Calu3 (cell line): ENCODE measurements around the gene TRAIP. TPM values are rescaled to one million over a fixed set of nuclear protein-coding genes. Genes with fewer than 3 reads are reported as not detected.

Experiments
- BruUV-seq: library from RNA; stranded (reverse); fragments of 400-500 nt; replicated peaks from 2 replicates; lab custom pipeline; 2021; lab: Mats Ljungman, UMichigan
- CTCF ChIA-PET: fragments of 300-600 bp; sonication (Branson Sonifier 250); formaldehyde crosslinking; loops from one replicate; lab custom pipeline; 2022; ENCODE audit warnings: antibody characterized with exemption; lab: Charles Lee
- DNase-seq: peaks from one replicate; pipeline ENCODE4 v3.0.0; 2022
- H3K27ac Mint-ChIP-seq: one replicate; pipeline ENCODE4 v1.8.0; 2022; ENCODE audit warnings: mixed read lengths; ENCODE audit not compliant: unreplicated experiment
- H3K27me3 Mint-ChIP-seq: one replicate; pipeline ENCODE4 v1.8.0; 2022; ENCODE audit warnings: mixed read lengths; ENCODE audit not compliant: unreplicated experiment
- H3K36me3 Mint-ChIP-seq: one replicate; pipeline ENCODE4 v1.8.0; 2022; ENCODE audit warnings: mild to moderate bottlenecking, moderate library complexity, mixed read lengths; ENCODE audit not compliant: insufficient read depth, unreplicated experiment
- H3K4me1 Mint-ChIP-seq: one replicate; pipeline ENCODE4 v1.8.0; 2022; ENCODE audit warnings: mild to moderate bottlenecking, low read depth, mixed read lengths; ENCODE audit not compliant: unreplicated experiment
- H3K4me3 Mint-ChIP-seq: one replicate; pipeline ENCODE4 v1.8.0; 2022; ENCODE audit warnings: mild to moderate bottlenecking, low read depth, moderate library complexity, mixed read lengths; ENCODE audit not compliant: unreplicated experiment
- H3K9me3 Mint-ChIP-seq: one replicate; pipeline ENCODE4 v1.8.0; 2022; ENCODE audit warnings: low read depth, mixed read lengths; ENCODE audit not compliant: unreplicated experiment
- CTCF ChIP-seq: fragments of 200-600 bp; IDR thresholded peaks from one replicate; pipeline ENCODE4 v1.8.0; 2022; ENCODE audit warnings: antibody characterized with exemption; ENCODE audit not compliant: unreplicated experiment
- intact Hi-C: fragments of 100-400 bp; cut with micrococcal nuclease; formaldehyde crosslinking; loops from one replicate; pipeline ENCODE4 v1.10.0; 2022; ENCODE audit not compliant: unreplicated experiment
- total RNA-seq: library from RNA; stranded (reverse); gene quantifications from 2 replicates; pipeline ENCODE4 v1.2.3, GENCODE V29; 2022

The TRAIP gene
- total RNA-seq, 1 experiment from 2014 or later = 29.7 TPM

GRCh38 chr3:49876567-49876966 lies 20.2 kb upstream of the TRAIP start:
- no peak for TF ChIP-seq CTCF
- H3K4me1 Mint-ChIP-seq = no peaks in the 10 kb centered on the region
- H3K9me3 Mint-ChIP-seq = no peaks in the 10 kb centered on the region
- H3K36me3 Mint-ChIP-seq = peaks cover 33% of the 10 kb centered on the region
- peak overlapping the region; percentile 19 for H3K27ac Mint-ChIP-seq
- CTCF ChIA-PET = no interaction called here
- peaks cover 32% of the 10 kb centered on the region for H3K27me3 Mint-ChIP-seq
- intact Hi-C loops = no loop called here
- H3K4me3 Mint-ChIP-seq = no peak overlapping the region
- no TSS peak for BruUV-seq
- no peak for DNase-seq

GRCh38 chr3:49873623-49874022 lies 17.3 kb upstream of the TRAIP start:
- intact Hi-C loops = no loop called here
- Mint-ChIP-seq H3K36me3 (peaks cover 26% of the 10 kb centered on the region), H3K27ac (no peak overlapping the region), H3K9me3 (no peaks in the 10 kb centered on the region), H3K27me3 (peaks cover 53% of the 10 kb centered on the region), H3K4me3 (no peak overlapping the region), H3K4me1 (no peaks in the 10 kb centered on the region)
- BruUV-seq = no TSS peak
- TF ChIP-seq CTCF = no peak
- CTCF ChIA-PET = no interaction called here
- DNase-seq = no peak

GRCh38 chr3:49872801-49873281 lies 16.5 kb upstream of the TRAIP start:
- H3K27ac Mint-ChIP-seq = peak overlapping the region; percentile 64
- BruUV-seq = no TSS peak
- intact Hi-C loops = no loop called here
- H3K9me3 Mint-ChIP-seq = no peaks in the 10 kb centered on the region
- peaks cover 61% of the 10 kb centered on the region for H3K27me3 Mint-ChIP-seq
- DNase-seq = no peak
- H3K4me1 Mint-ChIP-seq = no peaks in the 10 kb centered on the region
- CTCF ChIA-PET = no interaction called here
- no peak for TF ChIP-seq CTCF
- no peak overlapping the region for H3K4me3 Mint-ChIP-seq
- peaks cover 18% of the 10 kb centered on the region for H3K36me3 Mint-ChIP-seq

GRCh38 chr3:49871531-49872153 lies 15.3 kb upstream of the TRAIP start:
- peaks cover 71% of the 10 kb centered on the region for H3K27me3 Mint-ChIP-seq
- no peak for DNase-seq
- CTCF ChIA-PET = no interaction called here
- H3K4me1 Mint-ChIP-seq = no peaks in the 10 kb centered on the region
- intact Hi-C loops = no loop called here
- no peak for TF ChIP-seq CTCF
- H3K4me3 Mint-ChIP-seq = no peak overlapping the region
- no peaks in the 10 kb centered on the region for H3K9me3 Mint-ChIP-seq
- no TSS peak for BruUV-seq
- H3K27ac Mint-ChIP-seq = no peak overlapping the region
- H3K36me3 Mint-ChIP-seq = peaks cover 18% of the 10 kb centered on the region
